ENCODE data around the gene GGT1. TPM values are rescaled to one million over a fixed set of nuclear protein-coding genes. Genes with fewer than 3 reads are reported as not detected.
A peak's percentile ranks its signal among the peaks of the same experiment; 100 is the strongest.
"Not testable (repeated sequence)": the region's sequence is repeated elsewhere in the genome, so short reads cannot be mapped to it uniquely, and the experiment has no call there.

Gene GGT1
- polyA plus RNA-seq, 1 experiment = 4.8 TPM

DNA sequence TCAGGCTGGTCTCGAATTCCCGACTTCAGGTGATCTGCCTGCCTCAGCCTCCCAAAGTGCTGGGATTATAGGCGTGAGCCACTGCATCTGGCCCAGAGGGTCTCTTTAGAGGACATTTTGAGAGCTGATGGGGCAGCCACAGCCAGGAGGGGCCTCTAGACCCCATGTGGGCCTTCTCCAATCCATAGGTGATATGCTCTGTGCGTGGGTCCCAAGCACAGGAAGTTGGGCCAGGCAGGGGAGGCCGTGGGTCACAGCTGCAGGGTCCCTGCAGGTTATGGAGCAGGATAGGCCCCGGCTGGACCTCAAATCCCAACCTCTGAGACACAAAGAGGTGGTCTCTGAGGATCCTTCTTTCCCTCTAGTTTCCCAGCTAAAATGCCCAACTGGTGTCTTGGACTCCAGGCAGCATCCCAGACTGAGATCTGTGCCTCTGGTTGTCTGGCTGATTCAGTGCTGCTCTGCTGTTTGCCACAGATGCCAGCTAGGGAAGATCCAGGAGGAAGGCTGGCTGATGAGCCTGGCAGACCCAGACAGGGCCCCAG, 11.6 kb upstream of the GGT1 start:
- no peak overlapping the region for H3K27ac ChIP-seq (ENCODE audit: low read depth, low read length)
- ChIA-PET CTCF (interaction anchor here (0.6 kb wide), 1 partner anchor 611 kb away, joined by 8 read pairs; no protein-coding TSS in a partner anchor), POLR2A (no interaction called here)
- H3K27me3 ChIP-seq (ENCODE audit: control insufficient read depth, insufficient read depth, low read length) = no peaks in the 10 kb centered on the region
- TF ChIP-seq, protein P1, sequence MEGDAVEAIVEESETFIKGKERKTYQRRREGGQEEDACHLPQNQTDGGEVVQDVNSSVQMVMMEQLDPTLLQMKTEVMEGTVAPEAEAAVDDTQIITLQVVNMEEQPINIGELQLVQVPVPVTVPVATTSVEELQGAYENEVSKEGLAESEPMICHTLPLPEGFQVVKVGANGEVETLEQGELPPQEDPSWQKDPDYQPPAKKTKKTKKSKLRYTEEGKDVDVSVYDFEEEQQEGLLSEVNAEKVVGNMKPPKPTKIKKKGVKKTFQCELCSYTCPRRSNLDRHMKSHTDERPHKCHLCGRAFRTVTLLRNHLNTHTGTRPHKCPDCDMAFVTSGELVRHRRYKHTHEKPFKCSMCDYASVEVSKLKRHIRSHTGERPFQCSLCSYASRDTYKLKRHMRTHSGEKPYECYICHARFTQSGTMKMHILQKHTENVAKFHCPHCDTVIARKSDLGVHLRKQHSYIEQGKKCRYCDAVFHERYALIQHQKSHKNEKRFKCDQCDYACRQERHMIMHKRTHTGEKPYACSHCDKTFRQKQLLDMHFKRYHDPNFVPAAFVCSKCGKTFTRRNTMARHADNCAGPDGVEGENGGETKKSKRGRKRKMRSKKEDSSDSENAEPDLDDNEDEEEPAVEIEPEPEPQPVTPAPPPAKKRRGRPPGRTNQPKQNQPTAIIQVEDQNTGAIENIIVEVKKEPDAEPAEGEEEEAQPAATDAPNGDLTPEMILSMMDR (IDR thresholded peaks at IDR 0.05; ENCODE audit: low read depth, low read length) = no peak
- no peak for DNase-seq (ENCODE audit: low read depth, low spot score)
- H3K9me3 ChIP-seq (ENCODE audit: control insufficient read depth, insufficient read depth, low read length) = no peaks in the 10 kb centered on the region
- no peak overlapping the region for H3K4me3 ChIP-seq (ENCODE audit: low read depth, low read length)

DNA sequence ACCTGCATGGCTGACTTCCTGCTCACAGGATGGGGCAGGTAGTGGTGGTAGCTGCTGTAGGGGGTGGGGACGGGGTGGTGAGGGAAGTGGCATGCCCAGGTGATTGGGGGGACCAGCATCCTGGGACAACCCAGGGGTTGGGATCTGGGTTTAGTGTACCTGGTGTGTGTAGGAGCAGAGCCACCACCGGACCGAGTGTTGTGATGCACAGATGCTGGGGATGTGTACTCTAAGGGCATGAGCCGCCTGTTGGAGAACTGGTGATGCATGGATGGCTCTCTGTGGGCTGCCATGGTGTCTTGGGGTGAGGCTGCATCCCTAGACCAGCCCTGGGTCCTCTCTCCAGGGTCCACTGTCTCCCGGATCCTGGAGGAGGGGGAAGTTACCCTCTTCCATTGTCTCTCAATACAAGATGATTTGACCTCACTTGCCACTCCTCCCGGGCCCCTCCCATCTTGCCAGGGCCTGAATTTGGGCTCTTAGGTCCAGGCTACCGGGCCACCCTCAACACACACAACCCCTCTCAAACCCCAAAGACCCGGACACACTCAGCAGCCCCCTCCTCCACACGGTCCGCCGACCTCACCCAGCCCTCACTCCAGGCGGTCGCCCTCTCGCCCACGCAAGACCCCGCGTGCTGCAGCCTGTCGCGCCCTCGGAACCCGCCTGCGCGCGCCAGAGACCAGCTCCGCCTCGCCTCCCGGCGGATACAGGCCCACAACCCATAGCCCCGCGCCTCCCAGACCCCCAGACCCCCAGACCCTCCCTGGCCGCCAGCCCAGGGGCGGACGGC, 10.7 kb upstream of the GGT1 start:
- DNase-seq (ENCODE audit: low read depth, low spot score) = no peak
- H3K27ac ChIP-seq (ENCODE audit: low read depth, low read length) = no peak overlapping the region
- ChIA-PET POLR2A (interaction anchor here (0.6 kb wide), 1 partner anchor 47 kb away, joined by 4 read pairs; no protein-coding TSS in a partner anchor), CTCF (interaction anchor here (0.6 kb wide), 1 partner anchor 610 kb away, joined by 8 read pairs; no protein-coding TSS in a partner anchor)
- no peaks in the 10 kb centered on the region for H3K9me3 ChIP-seq (ENCODE audit: control insufficient read depth, insufficient read depth, low read length)
- TF ChIP-seq, protein P1 (IDR thresholded peaks at IDR 0.05; ENCODE audit: low read depth, low read length) = no peak
- H3K27me3 ChIP-seq (ENCODE audit: control insufficient read depth, insufficient read depth, low read length) = no peaks in the 10 kb centered on the region
- H3K4me3 ChIP-seq (ENCODE audit: low read depth, low read length) = peak overlapping the region; percentile 68

DNA sequence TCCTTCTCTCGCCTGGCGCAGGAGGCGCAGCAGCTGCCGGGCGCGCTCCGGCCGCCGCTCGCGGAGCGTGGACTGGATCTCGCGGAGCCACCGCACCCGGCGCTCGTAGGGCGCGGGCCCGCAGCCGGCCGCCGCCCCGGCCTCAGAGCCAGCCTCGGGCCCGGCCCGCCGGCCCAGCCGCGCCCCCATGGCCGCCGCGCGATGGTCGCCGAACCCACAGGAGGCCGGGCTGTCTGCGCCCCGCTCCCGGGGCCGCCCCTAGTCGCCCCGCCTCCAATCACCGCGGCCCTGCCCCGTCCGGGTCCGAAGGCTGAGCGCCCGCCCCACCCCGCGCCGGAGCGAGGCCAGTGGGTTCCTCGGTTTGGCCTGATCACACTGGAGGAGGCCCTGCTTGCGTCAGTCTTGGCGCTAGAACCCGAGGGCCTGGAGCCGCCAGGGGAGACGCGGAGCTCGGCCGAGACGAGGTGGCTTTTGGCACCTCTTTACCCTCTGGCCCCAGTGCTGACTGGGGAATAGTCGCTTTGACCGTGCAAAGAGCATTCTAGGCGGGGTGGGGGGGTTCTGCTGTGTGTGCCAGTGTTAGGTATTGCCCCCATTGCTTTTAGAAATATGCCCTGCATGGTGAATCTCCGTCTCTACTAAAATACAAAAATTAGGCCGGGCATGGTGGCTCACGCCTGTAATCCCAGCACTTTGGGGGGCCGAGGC, 10.0 kb upstream of the GGT1 start, which contains the start of gene LRRC75B:
Gene LRRC75B (minus strand): TSS at position 223 of the 708 bp plus-strand sequence. CDS start 34 bp downstream, at position 189.
- ChIA-PET CTCF (interaction anchor here (0.7 kb wide), 1 partner anchor 269 kb away, joined by 6 read pairs; no protein-coding TSS in a partner anchor), POLR2A (interaction anchor here (0.6 kb wide), 1 partner anchor 48 kb away, joined by 4 read pairs; no protein-coding TSS in a partner anchor)
- Histone ChIP-seq H3K9me3 (ENCODE audit: control insufficient read depth, insufficient read depth, low read length) (no peaks in the 10 kb centered on the region), H3K4me3 (ENCODE audit: low read depth, low read length) (peak within 1 kb of the TSS; percentile 68), H3K27ac (ENCODE audit: low read depth, low read length) (peak within 1 kb of the TSS; percentile 70), H3K27me3 (ENCODE audit: control insufficient read depth, insufficient read depth, low read length) (no peaks in the 10 kb centered on the region)
- peak; percentile 53 for DNase-seq (ENCODE audit: low read depth, low spot score)
- TF ChIP-seq, protein P1 (IDR thresholded peaks at IDR 0.05; ENCODE audit: low read depth, low read length) = no peak

DNA sequence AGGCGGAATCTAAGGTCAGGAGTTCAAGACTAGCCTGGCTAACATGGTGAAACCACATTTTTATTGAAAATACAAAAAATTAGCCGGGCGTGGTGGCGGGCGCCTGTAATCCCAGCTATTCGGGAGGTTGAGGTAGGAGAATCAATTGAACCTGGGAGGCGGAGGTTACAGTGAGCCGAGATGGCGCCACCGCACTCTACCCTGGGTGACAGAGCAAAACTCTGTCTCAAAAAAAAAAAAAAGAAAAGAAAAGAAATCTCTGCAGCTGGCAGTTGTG, 9.5 kb upstream of the GGT1 start:
- Histone ChIP-seq H3K4me3 (ENCODE audit: low read depth, low read length) (peak overlapping the region; percentile 68), H3K27ac (ENCODE audit: low read depth, low read length) (peak overlapping the region; percentile 70)
- H3K9me3 ChIP-seq (ENCODE audit: control insufficient read depth, insufficient read depth, low read length); H3K27me3 ChIP-seq (ENCODE audit: control insufficient read depth, insufficient read depth, low read length); POLR2A ChIA-PET; DNase-seq (ENCODE audit: low read depth, low spot score): not testable (repeated sequence)
- CTCF ChIA-PET = interaction anchor here (0.7 kb wide), 1 partner anchor 269 kb away, joined by 6 read pairs; no protein-coding TSS in a partner anchor

DNA sequence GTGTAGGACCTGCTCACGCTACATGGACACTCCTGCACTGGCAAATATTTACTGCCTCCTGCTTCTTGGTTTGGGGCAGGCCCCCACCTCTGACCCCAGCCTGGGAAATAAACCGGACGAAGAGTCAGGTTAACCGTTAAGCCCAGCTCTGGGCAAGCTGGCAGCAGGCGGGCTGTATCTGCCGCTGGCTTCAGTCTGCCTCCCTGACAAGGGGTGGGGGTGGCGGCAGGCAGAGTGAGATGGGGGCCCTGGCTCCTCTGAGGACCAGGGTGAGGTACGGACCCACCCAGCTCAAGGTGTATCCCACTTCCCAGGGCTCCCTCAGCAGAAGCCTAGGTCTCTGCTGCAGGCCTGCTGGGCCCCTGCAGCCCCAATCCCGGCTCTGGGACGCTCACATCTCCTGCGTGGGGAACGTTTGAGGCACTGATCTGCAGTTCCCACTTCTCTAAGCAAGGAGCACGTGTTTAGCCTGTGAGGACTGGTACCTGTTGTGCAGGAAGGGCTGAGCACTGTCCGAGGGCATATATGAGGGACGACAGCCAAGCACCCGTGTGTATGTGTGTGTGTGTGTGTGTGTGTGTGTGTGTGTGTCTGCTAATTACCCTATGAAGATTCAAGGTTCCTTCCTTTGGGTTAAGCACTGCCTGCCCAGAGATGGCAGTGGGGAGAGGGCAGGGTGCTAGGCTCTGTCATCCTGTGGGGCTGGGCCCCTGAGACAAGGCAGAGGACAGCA, 9.0 kb upstream of the GGT1 start:
- H3K9me3 ChIP-seq (ENCODE audit: control insufficient read depth, insufficient read depth, low read length) = no peaks in the 10 kb centered on the region
- no peak for DNase-seq (ENCODE audit: low read depth, low spot score)
- TF ChIP-seq, protein P1 (IDR thresholded peaks at IDR 0.05; ENCODE audit: low read depth, low read length) = no peak
- no peak overlapping the region for H3K4me3 ChIP-seq (ENCODE audit: low read depth, low read length)
- ChIA-PET CTCF (no interaction called here), POLR2A (no interaction called here)
- no peaks in the 10 kb centered on the region for H3K27me3 ChIP-seq (ENCODE audit: control insufficient read depth, insufficient read depth, low read length)
- no peak overlapping the region for H3K27ac ChIP-seq (ENCODE audit: low read depth, low read length)

Data from AG04450 (cell line).